Motor neuron (in vitro differentiated cells): ENCODE measurements around the gene EFCAB6. TPM values are rescaled to one million over a fixed set of nuclear protein-coding genes. Genes with fewer than 3 reads are reported as not detected.
A peak's percentile ranks its signal among the peaks of the same experiment; 100 is the strongest.

Experiments used
- ATAC-seq, 8 experiments: fragments of 200-7000 bp; cut with Tn5 transposase; replicated peaks in 6 of 8; 2 replicates each; pipeline ENCODE4 v1.8.0; 2021; ENCODE audit warnings: mild to moderate bottlenecking in 8 of 8, moderate library complexity in 8 of 8
- H3K27ac ChIP-seq, 2 donors: fragments of 250-450 bp; sonication (Bioruptor Pico); 2 replicates each; pipeline ENCODE4 v1.9.0; 2021; ENCODE audit warnings: antibody characterized with exemption in 2 of 2, mild to moderate bottlenecking in 2 of 2, moderate library complexity in 1 of 2
- H3K4me1 ChIP-seq, 2 donors: fragments of 250-450 bp; sonication (Bioruptor Pico); replicated peaks in 1 of 2; 2 replicates each; pipeline ENCODE4 v1.6.1; 2021; ENCODE audit warnings: antibody characterized with exemption in 2 of 2, mild to moderate bottlenecking in 2 of 2, moderate library complexity in 1 of 2
- H3K4me3 ChIP-seq, 5 donors: fragments of 250-450 bp; sonication (Bioruptor Pico); 2 replicates each; pipeline ENCODE4 v1.9.0; 2021; ENCODE audit warnings: antibody characterized with exemption in 5 of 5, mild to moderate bottlenecking in 5 of 5, moderate library complexity in 4 of 5
- WGBS, 10 experiments: fragments of 450-650 bp; shearing (Covaris generic); methylation state at CpG; one replicate each; pipeline ENCODE4 v1.0.0; 2022; 5-methylcytosine and 5-hydroxymethylcytosine counted together
- in situ Hi-C, 9 experiments: fragments of 400-800 bp; cut with MboI; loops; one replicate each; pipeline ENCODE4 v1.15.0; 2021; ENCODE audit warnings: low sequenced_read_pairs in 9 of 9, low pct_unique_long_range_greater_than_20kb in 2 of 9; ENCODE audit not compliant: unreplicated experiment in 9 of 9
- total RNA-seq, 8 experiments: library from RNA; unstranded; fragments of 300-600 nt; gene quantifications; 2 replicates each; pipeline versions ENCODE4 v1.2.3 to v1.2.4, GENCODE V29; 2022

EFCAB6 gene
- total RNA-seq, 8 experiments from 2014 or later: 1.0 to 9.2 (median 2.5) TPM

- WGBS, 10 experiments: 57 to 91% (median 71%) methylated on average over 1 of the region's 1 CpG; no CpG with 5 or more reads in 5 of the 10 experiments
- H3K27ac ChIP-seq: no peak overlapping the region
- in situ Hi-C loops: no loop called here
- no peaks in the 10 kb centered on the region for H3K4me1 ChIP-seq
- no peak overlapping the region for H3K4me3 ChIP-seq
- ATAC-seq: no peak
These were observed 85.1 kb downstream of the EFCAB6 start for GRCh38 chr22:43726964-43727543.

GRCh38 chr22:43726322-43726721, 85.8 kb downstream of the EFCAB6 start:
- in situ Hi-C loops: no loop called here
- no peak overlapping the region for H3K27ac ChIP-seq
- H3K4me3 ChIP-seq: no peak overlapping the region
- H3K4me1 ChIP-seq: no peaks in the 10 kb centered on the region
- ATAC-seq: peak in 1 of 8 experiments; percentile 35

DNA sequence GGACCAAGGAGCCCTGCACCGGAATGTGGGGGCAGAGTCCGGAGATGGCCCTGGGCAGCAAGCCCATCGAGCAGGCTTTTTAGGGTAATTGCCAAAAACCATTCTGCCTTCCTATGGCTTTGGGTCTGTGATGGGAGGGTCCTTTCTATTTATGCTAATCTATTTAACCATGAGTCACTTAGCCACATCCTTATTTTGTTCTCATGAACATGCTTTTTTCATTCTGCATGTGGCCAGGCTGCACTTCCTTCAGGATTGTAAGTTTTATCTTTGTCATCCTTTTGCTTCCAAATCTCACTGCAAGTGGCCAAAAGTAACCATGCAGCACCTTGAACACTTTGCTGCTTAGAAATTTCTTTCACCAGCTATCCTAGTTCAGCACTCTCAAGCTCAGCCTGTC, 88.3 kb downstream of the EFCAB6 start:
- Histone ChIP-seq H3K27ac (no peak overlapping the region), H3K4me3 (no peak overlapping the region), H3K4me1 (no peaks in the 10 kb centered on the region)
- 0 to 21% (median 0%) methylated on average over 1 to 3 of the region's 3 CpGs; no CpG with 5 or more reads in 7 of the 10 experiments for WGBS, 10 experiments
- in situ Hi-C loops: no loop called here
- ATAC-seq: peak in 3 of 8 experiments; percentile 85 to 98 (median 95)

- WGBS, 10 experiments: 20 to 100% (median 98%) methylated on average over 1 to 5 of the region's 5 CpGs; no CpG with 5 or more reads in 3 of the 10 experiments
- no peaks in the 10 kb centered on the region for H3K4me1 ChIP-seq
- in situ Hi-C loops: no loop called here
- H3K27ac ChIP-seq: no peak overlapping the region
- ATAC-seq: no peak
- no peak overlapping the region for H3K4me3 ChIP-seq
These were observed 89.7 kb downstream of the EFCAB6 start for GRCh38 chr22:43722444-43722843.

- no peak for ATAC-seq
- in situ Hi-C loops: no loop called here
- WGBS, 10 experiments: 19 to 91% (median 59%) methylated on average over 1 of the region's 1 CpG; no CpG with 5 or more reads in 2 of the 10 experiments
- no peak overlapping the region for H3K27ac ChIP-seq
- H3K4me3 ChIP-seq: no peak overlapping the region
- no peaks in the 10 kb centered on the region for H3K4me1 ChIP-seq
These were observed 91.4 kb downstream of the EFCAB6 start for GRCh38 chr22:43720716-43721115.

- Histone ChIP-seq H3K4me3 (no peak overlapping the region), H3K27ac (no peak overlapping the region), H3K4me1 (no peaks in the 10 kb centered on the region)
- no peak for ATAC-seq
- WGBS, 10 experiments: 48 to 100% (median 89%) methylated on average over 1 to 2 of the region's 2 CpGs
- in situ Hi-C loops: no loop called here
These were observed 98.0 kb downstream of the EFCAB6 start for GRCh38 chr22:43714104-43714503.

DNA sequence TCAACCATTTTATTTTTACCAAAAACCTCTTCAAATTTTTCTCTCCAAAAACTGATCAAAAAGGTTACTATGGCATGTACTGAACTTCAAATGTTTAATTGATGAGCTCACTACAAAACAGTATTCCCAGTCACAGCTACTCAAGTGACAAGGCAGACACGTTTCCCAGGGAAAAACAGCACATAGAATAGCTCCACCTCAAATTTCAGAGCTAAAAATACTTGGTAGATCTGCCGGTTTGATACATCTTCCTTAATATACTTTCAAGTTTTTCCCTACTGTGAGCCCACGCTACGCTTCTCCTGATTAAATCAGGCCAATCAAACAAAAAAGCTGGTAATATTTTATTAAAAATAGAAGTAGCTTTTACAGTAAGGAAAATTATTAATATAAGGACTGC, 100.4 kb downstream of the EFCAB6 start:
- 20 to 96% (median 80%) methylated on average over 1 to 4 of the region's 4 CpGs for WGBS, 10 experiments
- in situ Hi-C loops: no loop called here
- Histone ChIP-seq H3K4me3 (no peak overlapping the region), H3K4me1 (no peaks in the 10 kb centered on the region), H3K27ac (no peak overlapping the region)
- no peak for ATAC-seq

GRCh38 chr22:43707648-43708047, 104.5 kb downstream of the EFCAB6 start:
- Histone ChIP-seq H3K27ac (no peak overlapping the region), H3K4me1 (no peaks in the 10 kb centered on the region), H3K4me3 (no peak overlapping the region)
- in situ Hi-C loops: no loop called here
- WGBS, 10 experiments: 48 to 86% (median 71%) methylated on average over 2 to 3 of the region's 3 CpGs; no CpG with 5 or more reads in 1 of the 10 experiments
- ATAC-seq: peak in 2 of 8 experiments; percentile 34 to 51

DNA sequence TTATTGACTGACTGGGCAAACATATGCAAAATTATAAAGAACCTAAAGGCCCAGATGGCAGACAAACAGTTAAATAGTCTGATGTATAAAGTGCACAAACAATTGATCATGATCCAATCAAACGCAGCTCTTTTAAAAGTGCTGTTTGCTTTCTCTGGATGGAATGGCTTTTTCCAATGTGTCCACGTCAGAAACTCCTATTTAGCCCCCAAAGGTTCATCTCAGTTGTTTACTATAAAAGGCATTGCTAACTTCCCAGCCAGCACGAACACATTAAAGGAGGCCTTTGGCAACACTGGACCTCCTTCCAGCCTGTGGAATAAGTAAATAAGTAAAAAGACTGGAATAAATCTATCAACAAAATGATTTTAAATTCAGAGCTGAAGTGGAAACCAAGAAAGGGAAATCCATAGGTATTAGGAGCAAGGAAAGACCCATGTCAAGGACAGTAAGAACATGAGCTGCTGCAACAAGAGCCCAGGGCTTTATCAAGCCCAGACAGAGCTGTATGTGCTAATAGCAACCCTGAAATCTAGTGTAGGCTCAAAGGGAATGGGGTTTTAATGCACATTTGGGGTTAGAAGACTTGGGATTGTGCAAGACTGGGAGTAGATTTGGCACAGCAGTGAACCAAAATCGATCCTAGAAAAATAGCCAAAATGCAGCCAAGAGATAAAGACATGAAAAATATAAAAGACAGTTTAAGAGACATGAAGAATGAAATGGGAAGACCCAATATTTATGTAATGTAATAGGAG, 105.4 kb downstream of the EFCAB6 start:
- no peak for ATAC-seq
- whole genome bisulfite sequencing, 10 experiments: 22 to 90% (median 74%) methylated on average over 1 to 4 of the region's 4 CpGs

DNA sequence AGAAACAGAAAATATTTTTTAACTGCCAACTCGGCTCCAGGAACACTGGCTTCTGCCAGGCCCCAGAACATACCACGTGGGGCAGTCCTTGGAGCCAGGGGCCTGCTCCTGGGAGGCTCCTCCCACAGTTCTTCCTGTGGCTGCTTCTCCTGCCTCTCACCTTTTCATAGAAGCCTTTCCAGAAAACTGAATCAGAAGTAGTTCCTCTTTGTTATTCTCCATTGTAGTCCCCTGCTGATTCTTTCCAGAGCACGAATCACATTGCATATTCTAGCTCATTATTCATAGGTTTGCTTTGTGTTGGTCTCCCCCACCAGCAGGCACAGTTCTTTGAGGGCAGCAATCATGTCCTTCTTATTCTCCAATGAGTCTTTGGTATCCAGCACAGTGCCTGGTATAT, 106.0 kb downstream of the EFCAB6 start:
- H3K27ac ChIP-seq: no peak overlapping the region
- in situ Hi-C loops: no loop called here
- H3K4me1 ChIP-seq: no peaks in the 10 kb centered on the region
- 17 to 73% (median 45%) methylated on average over 1 to 3 of the region's 3 CpGs; no CpG with 5 or more reads in 1 of the 10 experiments for WGBS, 10 experiments
- no peak overlapping the region for H3K4me3 ChIP-seq
- ATAC-seq: no peak

More for the DNA sequence above, 105.4 kb downstream of the EFCAB6 start:
- in situ Hi-C loops: no loop called here
- Histone ChIP-seq H3K4me3 (no peak overlapping the region), H3K27ac (no peak overlapping the region), H3K4me1 (no peaks in the 10 kb centered on the region)

DNA sequence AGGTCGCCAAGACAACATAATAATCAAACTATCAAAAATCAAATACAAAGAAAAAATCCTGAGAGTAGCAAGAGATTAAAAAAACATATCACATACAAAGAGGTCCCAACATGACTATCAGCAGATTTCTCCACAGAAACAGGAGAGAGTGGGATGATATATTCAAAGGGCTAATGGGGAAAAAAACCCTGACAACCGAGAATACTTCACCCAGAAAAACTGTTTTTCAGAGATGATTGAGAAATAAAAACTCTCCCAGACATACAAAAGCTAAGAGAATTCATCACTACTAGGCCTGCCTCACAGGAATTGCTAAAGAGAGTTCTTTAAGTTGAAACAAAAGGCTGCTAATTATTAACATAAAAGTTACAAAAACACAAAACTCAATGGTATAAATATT, 108.1 kb downstream of the EFCAB6 start:
- ATAC-seq: no peak
- in situ Hi-C loops: no loop called here
- no peaks in the 10 kb centered on the region for H3K4me1 ChIP-seq
- H3K4me3 ChIP-seq: no peak overlapping the region
- no peak overlapping the region for H3K27ac ChIP-seq
- 29 to 100% (median 67%) methylated on average over 1 to 2 of the region's 2 CpGs; no CpG with 5 or more reads in 1 of the 10 experiments for WGBS, 10 experiments

GRCh38 chr22:43698403-43698802, 113.7 kb downstream of the EFCAB6 start:
- no peaks in the 10 kb centered on the region for H3K4me1 ChIP-seq
- no peak for ATAC-seq
- in situ Hi-C loops: loop anchor here in 1 of 9 experiments (25.0 kb wide), 1 partner anchor 111 kb away; no protein-coding TSS in a partner anchor
- no peak overlapping the region for H3K4me3 ChIP-seq
- 60 to 100% (median 100%) methylated on average over 1 of the region's 1 CpG; no CpG with 5 or more reads in 5 of the 10 experiments for WGBS, 10 experiments
- no peak overlapping the region for H3K27ac ChIP-seq

DNA sequence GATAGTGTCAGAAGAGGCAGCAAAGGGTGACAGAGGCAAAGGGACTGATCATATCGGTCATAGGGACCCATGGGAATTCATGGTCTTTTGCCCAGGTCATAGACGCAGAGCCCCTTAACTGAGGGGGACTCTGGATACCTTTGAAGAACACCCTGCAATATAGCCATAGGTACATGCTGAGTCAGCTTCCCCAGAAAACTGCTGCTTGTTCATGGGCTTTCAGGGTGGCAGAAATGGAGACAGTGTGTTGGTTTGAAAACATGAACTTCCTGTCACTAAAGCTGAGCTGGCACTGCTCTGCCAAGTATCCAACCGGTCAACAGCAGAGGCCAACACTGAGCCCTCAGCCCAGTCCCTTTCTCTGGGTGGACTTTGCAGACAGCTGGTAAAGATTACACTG, 114.2 kb downstream of the EFCAB6 start:
- Histone ChIP-seq H3K27ac (no peak overlapping the region), H3K4me1 (no peaks in the 10 kb centered on the region), H3K4me3 (no peak overlapping the region)
- no peak for ATAC-seq
- WGBS, 10 experiments: 33 to 100% (median 80%) methylated on average over 1 to 3 of the region's 3 CpGs; no CpG with 5 or more reads in 3 of the 10 experiments
- in situ Hi-C loops: loop anchor here in 1 of 9 experiments (25.0 kb wide), 1 partner anchor 111 kb away; no protein-coding TSS in a partner anchor
